ENCODE results near the gene CCT5.
"Not testable (repeated sequence)": the region's sequence is repeated elsewhere in the genome, so short reads cannot be mapped to it uniquely, and the experiment has no call there.

Gene CCT5

DNA sequence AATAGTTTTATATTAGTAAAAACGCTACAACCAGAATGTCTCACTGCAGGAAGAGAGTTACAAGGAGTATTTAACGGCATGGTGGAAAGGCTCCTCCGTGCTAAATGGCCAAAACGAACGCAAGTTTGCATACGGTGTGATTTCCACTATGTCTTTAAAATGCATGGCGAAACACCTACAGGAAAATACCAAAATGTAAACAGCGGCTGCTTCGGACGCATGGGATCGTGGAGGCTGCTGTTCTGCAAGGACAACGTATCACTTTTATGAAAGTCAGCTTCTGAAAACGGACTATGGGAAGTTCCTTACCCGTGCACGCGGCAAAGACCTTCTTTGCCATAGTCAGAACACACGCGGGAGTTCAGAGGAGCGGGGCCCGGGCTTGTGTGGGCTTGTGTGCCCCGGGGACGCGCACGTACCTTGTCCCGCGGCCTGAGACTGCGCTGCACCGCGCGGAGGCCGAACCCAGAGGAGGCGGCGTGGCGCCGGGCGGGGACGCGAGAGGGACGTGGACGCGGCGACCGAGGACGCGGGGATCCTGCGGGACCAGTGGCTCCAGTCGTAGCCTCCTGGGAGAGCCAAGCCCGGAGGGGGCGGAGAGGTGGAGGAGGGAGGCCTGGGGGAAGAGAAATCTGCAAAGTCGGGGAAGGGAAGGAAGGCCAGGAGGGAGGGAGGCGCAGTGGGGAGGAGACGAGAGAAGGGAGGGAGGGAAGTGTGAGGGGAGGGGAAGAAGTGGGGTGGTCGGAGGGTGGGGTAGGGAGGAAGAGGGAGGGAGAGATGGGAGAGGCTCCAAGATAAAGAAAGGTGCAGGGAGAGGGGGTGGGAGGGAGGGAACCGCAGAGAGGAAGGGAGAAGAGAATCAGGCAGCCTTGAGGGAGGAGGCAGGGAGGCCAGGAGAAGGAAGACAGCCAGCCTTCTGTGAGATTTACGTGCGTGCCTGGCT, 57.4 kb downstream of the CCT5 start, which contains the start of gene CMBL:
CMBL (minus strand) TSS at position 697 of the 943 bp plus-strand sequence. CDS start 17,140 bp downstream, outside the sequence.
- Histone ChIP-seq H3K79me2 (ENCODE audit: insufficient read depth, low read length) (no peaks in the 10 kb centered on the region), H3K9me3 (ENCODE audit: insufficient read depth, low read depth, low read length) (no peaks in the 10 kb centered on the region), H2AFZ (ENCODE audit: low read length) (peak within 1 kb of the TSS; percentile 95), H3K9ac (ENCODE audit: low read depth, low read length, poor library complexity, severe bottlenecking) (peak within 1 kb of the TSS; percentile 68), H3K36me3 (ENCODE audit: insufficient read depth, low read length) (no peaks in the 10 kb centered on the region), H4K20me1 (ENCODE audit: insufficient read depth, low read length, poor library complexity, severe bottlenecking) (no peaks in the 10 kb centered on the region), H3F3A (ENCODE audit: low read depth) (no peaks in the 10 kb centered on the region), H3K9me2 (replicated peaks; ENCODE audit: low read depth, low read length) (no peaks in the 10 kb centered on the region), H3K4me3 (ENCODE audit: low read length, poor library complexity, severe bottlenecking) (peak within 1 kb of the TSS; percentile 73), H3K4me2 (ENCODE audit: low read depth, low read length, poor library complexity, severe bottlenecking) (peak within 1 kb of the TSS; percentile 69), H3K4me1 (ENCODE audit: insufficient read depth, low read length, poor library complexity, severe bottlenecking) (no peaks in the 10 kb centered on the region), H3K27me3 (ENCODE audit: insufficient read depth, low read length, poor library complexity, severe bottlenecking) (no peaks in the 10 kb centered on the region)
- TF ChIP-seq, protein P1, sequence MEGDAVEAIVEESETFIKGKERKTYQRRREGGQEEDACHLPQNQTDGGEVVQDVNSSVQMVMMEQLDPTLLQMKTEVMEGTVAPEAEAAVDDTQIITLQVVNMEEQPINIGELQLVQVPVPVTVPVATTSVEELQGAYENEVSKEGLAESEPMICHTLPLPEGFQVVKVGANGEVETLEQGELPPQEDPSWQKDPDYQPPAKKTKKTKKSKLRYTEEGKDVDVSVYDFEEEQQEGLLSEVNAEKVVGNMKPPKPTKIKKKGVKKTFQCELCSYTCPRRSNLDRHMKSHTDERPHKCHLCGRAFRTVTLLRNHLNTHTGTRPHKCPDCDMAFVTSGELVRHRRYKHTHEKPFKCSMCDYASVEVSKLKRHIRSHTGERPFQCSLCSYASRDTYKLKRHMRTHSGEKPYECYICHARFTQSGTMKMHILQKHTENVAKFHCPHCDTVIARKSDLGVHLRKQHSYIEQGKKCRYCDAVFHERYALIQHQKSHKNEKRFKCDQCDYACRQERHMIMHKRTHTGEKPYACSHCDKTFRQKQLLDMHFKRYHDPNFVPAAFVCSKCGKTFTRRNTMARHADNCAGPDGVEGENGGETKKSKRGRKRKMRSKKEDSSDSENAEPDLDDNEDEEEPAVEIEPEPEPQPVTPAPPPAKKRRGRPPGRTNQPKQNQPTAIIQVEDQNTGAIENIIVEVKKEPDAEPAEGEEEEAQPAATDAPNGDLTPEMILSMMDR (conservative IDR thresholded peaks at IDR 0.05; ENCODE audit: low read length) = no peak
- TF ChIP-seq EZH2phosphoT487 (IDR thresholded peaks at IDR 0.05; ENCODE audit: borderline replicate concordance) = no peak

DNA sequence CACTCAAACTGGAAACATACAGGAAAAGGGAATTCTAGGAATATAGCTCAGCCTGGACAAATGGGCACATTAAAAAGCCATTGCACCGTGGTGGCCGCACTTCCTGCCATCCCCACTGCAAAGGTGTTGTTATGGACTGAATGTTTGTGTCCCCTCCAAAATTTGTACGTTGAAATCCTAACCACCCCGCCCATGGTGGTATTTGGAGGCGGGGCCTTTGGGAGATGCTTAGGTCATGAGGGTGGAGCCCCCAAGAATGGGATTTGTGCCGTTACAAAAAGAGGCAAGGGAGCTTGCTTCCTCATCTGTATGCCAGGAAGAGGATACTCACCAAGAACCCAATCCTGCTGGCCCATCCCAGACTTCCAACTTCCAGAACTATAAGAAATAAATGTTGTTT, 58.8 kb downstream of the CCT5 start:
- Histone ChIP-seq H3K4me2 (ENCODE audit: low read depth, low read length, poor library complexity, severe bottlenecking) (no peak overlapping the region), H3K36me3 (ENCODE audit: insufficient read depth, low read length) (no peaks in the 10 kb centered on the region), H4K20me1 (ENCODE audit: insufficient read depth, low read length, poor library complexity, severe bottlenecking) (no peaks in the 10 kb centered on the region), H3K9ac (ENCODE audit: low read depth, low read length, poor library complexity, severe bottlenecking) (no peak overlapping the region), H2AFZ (ENCODE audit: low read length) (no peak overlapping the region), H3K27me3 (ENCODE audit: insufficient read depth, low read length, poor library complexity, severe bottlenecking) (no peaks in the 10 kb centered on the region), H3K9me2 (replicated peaks; ENCODE audit: low read depth, low read length) (no peaks in the 10 kb centered on the region), H3K79me2 (ENCODE audit: insufficient read depth, low read length) (no peaks in the 10 kb centered on the region), H3K9me3 (ENCODE audit: insufficient read depth, low read depth, low read length) (no peaks in the 10 kb centered on the region), H3F3A (ENCODE audit: low read depth) (no peaks in the 10 kb centered on the region), H3K4me1 (ENCODE audit: insufficient read depth, low read length, poor library complexity, severe bottlenecking) (no peaks in the 10 kb centered on the region), H3K4me3 (ENCODE audit: low read length, poor library complexity, severe bottlenecking) (no peak overlapping the region)
- TF ChIP-seq EZH2phosphoT487 (IDR thresholded peaks at IDR 0.05; ENCODE audit: borderline replicate concordance) = no peak
- TF ChIP-seq, protein P1 (conservative IDR thresholded peaks at IDR 0.05; ENCODE audit: low read length) = no peak

DNA sequence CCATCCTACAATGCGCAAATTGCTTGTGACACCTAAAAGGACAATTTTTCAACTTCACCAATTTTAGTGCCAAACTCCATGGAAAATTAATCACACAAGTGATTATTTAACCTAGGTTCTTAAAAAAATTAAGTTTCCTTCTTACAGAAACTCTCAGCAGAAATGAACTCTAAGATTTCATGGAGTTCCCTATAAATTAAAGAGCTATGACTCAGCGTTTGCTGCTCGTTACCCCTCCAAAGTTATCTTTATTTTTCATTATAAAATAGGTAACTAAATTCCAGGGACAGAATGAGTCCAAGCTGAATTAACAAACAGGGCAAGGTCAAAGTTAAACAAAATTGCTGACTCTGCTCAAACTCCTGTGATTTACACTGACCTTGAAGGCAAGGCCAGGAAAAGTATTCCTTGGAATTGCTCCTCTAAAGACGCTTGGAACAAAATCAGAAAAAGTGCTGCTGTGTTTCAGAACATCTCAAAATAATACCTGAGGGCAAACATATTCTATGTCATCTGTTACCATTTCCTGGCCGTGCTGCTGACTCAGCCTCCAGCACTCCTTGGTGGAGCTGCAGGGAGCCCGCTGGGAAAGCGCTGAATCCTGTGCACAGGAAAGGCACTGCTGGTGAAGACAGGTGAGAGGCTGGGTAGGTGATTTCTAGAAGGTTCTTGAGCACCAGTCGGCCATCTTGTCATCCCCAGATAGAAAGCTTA, 60.1 kb downstream of the CCT5 start:
- no peak overlapping the region for H2AFZ ChIP-seq (ENCODE audit: low read length)
- no peak overlapping the region for H3K4me2 ChIP-seq (ENCODE audit: low read depth, low read length, poor library complexity, severe bottlenecking)
- H3K36me3 ChIP-seq (ENCODE audit: insufficient read depth, low read length) = no peaks in the 10 kb centered on the region
- H3K4me3 ChIP-seq (ENCODE audit: low read length, poor library complexity, severe bottlenecking) = no peak overlapping the region
- no peaks in the 10 kb centered on the region for H3K9me3 ChIP-seq (ENCODE audit: insufficient read depth, low read depth, low read length)
- H3F3A ChIP-seq (ENCODE audit: low read depth) = no peaks in the 10 kb centered on the region
- no peaks in the 10 kb centered on the region for H3K79me2 ChIP-seq (ENCODE audit: insufficient read depth, low read length)
- H3K4me1 ChIP-seq (ENCODE audit: insufficient read depth, low read length, poor library complexity, severe bottlenecking) = no peaks in the 10 kb centered on the region
- no peaks in the 10 kb centered on the region for H3K9me2 ChIP-seq (replicated peaks; ENCODE audit: low read depth, low read length)
- TF ChIP-seq, protein P1 (conservative IDR thresholded peaks at IDR 0.05; ENCODE audit: low read length) = no peak
- TF ChIP-seq EZH2phosphoT487 (IDR thresholded peaks at IDR 0.05; ENCODE audit: borderline replicate concordance) = no peak
- no peaks in the 10 kb centered on the region for H4K20me1 ChIP-seq (ENCODE audit: insufficient read depth, low read length, poor library complexity, severe bottlenecking)
- no peaks in the 10 kb centered on the region for H3K27me3 ChIP-seq (ENCODE audit: insufficient read depth, low read length, poor library complexity, severe bottlenecking)
- H3K9ac ChIP-seq (ENCODE audit: low read depth, low read length, poor library complexity, severe bottlenecking) = no peak overlapping the region

DNA sequence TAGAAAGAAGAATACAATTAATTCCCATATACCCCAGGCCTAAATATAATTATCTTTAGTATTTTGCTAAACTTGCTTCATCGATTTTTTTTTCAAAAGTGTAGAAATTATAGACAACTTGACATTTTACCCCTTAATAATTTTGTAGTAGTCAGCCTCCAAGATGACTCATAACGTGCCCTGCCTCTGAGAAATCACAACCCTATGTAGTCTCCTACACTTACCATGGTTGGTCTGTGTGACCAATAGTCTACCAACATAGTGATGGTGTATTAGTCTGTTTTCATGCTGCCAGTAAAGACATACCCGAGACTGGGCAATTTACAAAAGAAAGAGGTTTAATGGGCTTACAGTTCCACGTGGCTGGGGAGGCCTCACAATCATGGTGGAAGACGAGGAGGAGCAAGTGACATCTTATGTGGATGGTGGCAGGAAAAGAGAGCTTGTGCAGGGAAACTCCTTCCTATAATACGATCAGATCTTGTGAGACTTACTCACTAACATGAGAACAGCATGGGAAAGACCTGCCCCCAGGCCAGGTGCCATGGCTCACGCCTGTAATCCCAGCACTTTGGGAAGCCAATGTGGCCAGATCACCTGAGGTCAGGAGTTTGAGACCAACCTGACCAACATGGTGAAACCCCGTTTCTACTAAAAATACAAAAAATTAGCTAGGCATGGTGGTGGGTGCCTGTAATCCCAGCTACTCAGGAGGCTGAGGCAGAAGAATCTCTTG, 60.9 kb downstream of the CCT5 start:
- not testable (repeated sequence) for H3K9ac ChIP-seq (ENCODE audit: low read depth, low read length, poor library complexity, severe bottlenecking); H3K9me2 ChIP-seq (replicated peaks; ENCODE audit: low read depth, low read length); H3K9me3 ChIP-seq (ENCODE audit: insufficient read depth, low read depth, low read length); H3K4me3 ChIP-seq (ENCODE audit: low read length, poor library complexity, severe bottlenecking); H4K20me1 ChIP-seq (ENCODE audit: insufficient read depth, low read length, poor library complexity, severe bottlenecking); H3K36me3 ChIP-seq (ENCODE audit: insufficient read depth, low read length); H3F3A ChIP-seq (ENCODE audit: low read depth); H2AFZ ChIP-seq (ENCODE audit: low read length); H3K79me2 ChIP-seq (ENCODE audit: insufficient read depth, low read length); H3K4me2 ChIP-seq (ENCODE audit: low read depth, low read length, poor library complexity, severe bottlenecking); H3K27me3 ChIP-seq (ENCODE audit: insufficient read depth, low read length, poor library complexity, severe bottlenecking); H3K4me1 ChIP-seq (ENCODE audit: insufficient read depth, low read length, poor library complexity, severe bottlenecking)
